SHP77 treated with DMSO at 0.1 percent for 48 hours (cell line): Measurements from ENCODE around the gene MCM5.
"Not testable (repeated sequence)": the region's sequence is repeated elsewhere in the genome, so short reads cannot be mapped to it uniquely, and the experiment has no call there.

Experiments
- DNase-seq: peaks from one replicate; lab custom pipeline; 2025; lab: John Stamatoyannopoulos, UW

Gene MCM5

GRCh38 chr22:35379146-35379993 is 20.6 kb upstream of the MCM5 start:
- no peak for DNase-seq

GRCh38 chr22:35380013-35380412 is 19.9 kb upstream of the MCM5 start:
- no peak for DNase-seq

GRCh38 chr22:35380537-35381423 is 19.2 kb upstream of the MCM5 start, which contains the start of gene HMOX1:
HMOX1 (plus strand) TSS chr22:35381096; CDS start chr22:35381174, 78 bp downstream.
- peak; percentile 66 for DNase-seq

- no peak for DNase-seq
Measured at GRCh38 chr22:35381424-35382009, 18.4 kb upstream of the MCM5 start.

- no peak for DNase-seq
Measured at GRCh38 chr22:35383679-35384071, 16.3 kb upstream of the MCM5 start.

GRCh38 chr22:35384527-35384926 is 15.4 kb upstream of the MCM5 start:
- DNase-seq = no peak

GRCh38 chr22:35384975-35385588 is 14.9 kb upstream of the MCM5 start:
- DNase-seq = no peak

- no peak for DNase-seq
Measured at GRCh38 chr22:35386670-35387288, 13.2 kb upstream of the MCM5 start.

GRCh38 chr22:35390933-35391332 is 9.0 kb upstream of the MCM5 start:
- no peak for DNase-seq

- no peak for DNase-seq
Measured at GRCh38 chr22:35392357-35392756, 7.6 kb upstream of the MCM5 start.

- DNase-seq = no peak
Measured at GRCh38 chr22:35393116-35394010, 6.6 kb upstream of the MCM5 start.

- DNase-seq = no peak
Measured at GRCh38 chr22:35394011-35394312, 6.0 kb upstream of the MCM5 start.

GRCh38 chr22:35394810-35395563 is 5.0 kb upstream of the MCM5 start:
- no peak for DNase-seq

- DNase-seq = not testable (repeated sequence)
Measured at GRCh38 chr22:35396622-35397021, 3.3 kb upstream of the MCM5 start.

- DNase-seq = no peak
Measured at GRCh38 chr22:35397095-35397904, 2.6 kb upstream of the MCM5 start.

GRCh38 chr22:35398591-35398973 is 1.4 kb upstream of the MCM5 start:
- DNase-seq = no peak

GRCh38 chr22:35399114-35399677 is 744 bp upstream of the MCM5 start:
- DNase-seq = no peak

GRCh38 chr22:35400501-35400790 is 506 bp downstream of the MCM5 start:
- DNase-seq = no peak

GRCh38 chr22:35401863-35402262 is 1.9 kb downstream of the MCM5 start:
- no peak for DNase-seq
